BE2C (cell line): ENCODE results near the gene CORO2B.

Experiments
- DNase-seq: peaks from one replicate; pipeline ENCODE4 v3.0.0-alpha.2; 2020
- H3K27me3 ChIP-seq: fragments of 250-450 bp; sonication (Bioruptor Pico); 2 replicates; pipeline ENCODE4 v1.5.1; 2020; ENCODE audit warnings: mild to moderate bottlenecking
- H3K36me3 ChIP-seq: fragments of 250-450 bp; sonication (Bioruptor Pico); 2 replicates; pipeline ENCODE4 v1.5.1; 2020; ENCODE audit warnings: mild to moderate bottlenecking
- H3K4me1 ChIP-seq: fragments of 250-450 bp; sonication (Bioruptor Pico); 2 replicates; pipeline ENCODE4 v1.5.1; 2020
- H3K4me3 ChIP-seq: 2 replicates; pipeline ENCODE4 v1.5.1; 2011; ENCODE audit warnings: low read depth, low read length
- H3K9me3 ChIP-seq: fragments of 250-450 bp; sonication (Bioruptor Pico); 2 replicates; pipeline ENCODE4 v1.5.1; 2020
- CTCF ChIP-seq: IDR thresholded peaks from 2 replicates; pipeline ENCODE4 v1.5.1; 2012; ENCODE audit warnings: mild to moderate bottlenecking, low read depth, low read length

Gene CORO2B

GRCh38 chr15:68589783-68590710, 11.3 kb downstream of the CORO2B start:
- H3K4me1 ChIP-seq = peaks cover 10% of the 10 kb centered on the region; the same call in 1 of the 2 replicates
- no peaks in the 10 kb centered on the region for H3K36me3 ChIP-seq
- no peaks in the 10 kb centered on the region for H3K27me3 ChIP-seq
- DNase-seq = no peak
- no peak for TF ChIP-seq CTCF
- no peak overlapping the region for H3K4me3 ChIP-seq
- H3K9me3 ChIP-seq = no peaks in the 10 kb centered on the region

- no peak for TF ChIP-seq CTCF
- no peak for DNase-seq
- peaks cover 9% of the 10 kb centered on the region; the same call in 1 of the 2 replicates for H3K4me1 ChIP-seq
- H3K27me3 ChIP-seq = no peaks in the 10 kb centered on the region
- no peaks in the 10 kb centered on the region for H3K36me3 ChIP-seq
- H3K4me3 ChIP-seq = no peak overlapping the region
- H3K9me3 ChIP-seq = no peaks in the 10 kb centered on the region
Measured at GRCh38 chr15:68590721-68591389, 12.1 kb downstream of the CORO2B start.

- no peak for DNase-seq
- TF ChIP-seq CTCF = no peak
- no peaks in the 10 kb centered on the region for H3K36me3 ChIP-seq
- H3K27me3 ChIP-seq = no peaks in the 10 kb centered on the region
- no peaks in the 10 kb centered on the region for H3K9me3 ChIP-seq
- peaks cover 9% of the 10 kb centered on the region; the same call in 1 of the 2 replicates for H3K4me1 ChIP-seq
- H3K4me3 ChIP-seq = no peak overlapping the region
Measured at GRCh38 chr15:68592054-68592453, 13.3 kb downstream of the CORO2B start.

- Histone ChIP-seq H3K36me3 (no peaks in the 10 kb centered on the region), H3K9me3 (no peaks in the 10 kb centered on the region), H3K27me3 (no peaks in the 10 kb centered on the region), H3K4me1 (peaks cover 9% of the 10 kb centered on the region; the same call in 1 of the 2 replicates), H3K4me3 (no peak overlapping the region)
- no peak for TF ChIP-seq CTCF
- DNase-seq = no peak
Measured at GRCh38 chr15:68592544-68592943, 13.8 kb downstream of the CORO2B start.

- no peak for TF ChIP-seq CTCF
- no peaks in the 10 kb centered on the region for H3K9me3 ChIP-seq
- H3K4me1 ChIP-seq = peaks cover 10% of the 10 kb centered on the region
- no peaks in the 10 kb centered on the region for H3K27me3 ChIP-seq
- no peak overlapping the region for H3K4me3 ChIP-seq
- no peaks in the 10 kb centered on the region for H3K36me3 ChIP-seq
- no peak for DNase-seq
Measured at GRCh38 chr15:68593341-68593740, 14.5 kb downstream of the CORO2B start.
